CD14-positive monocyte (primary cell): ENCODE measurements around the gene ANKIB1. TPM values are rescaled to one million over a fixed set of nuclear protein-coding genes. Genes with fewer than 3 reads are reported as not detected.

Source experiments
- DNase-seq, 3 donors: peaks; one replicate each; pipeline ENCODE4 v3.0.0-alpha.2; 2011 to 2022
- H2AFZ ChIP-seq: 2 replicates; pipeline ENCODE4 v1.6.0; 2012; ENCODE audit warnings: mild to moderate bottlenecking, low read depth, low read length, inconsistent platforms; ENCODE audit not compliant: insufficient read depth, poor library complexity, severe bottlenecking
- H3K27ac ChIP-seq, 2 donors: 1 replicate in 1 of 2; 2 replicates in 1 of 2; pipeline ENCODE4 v1.5.1; 2012 to 2013; ENCODE audit warnings: low read length in 2 of 2, control low read depth in 1 of 2, inconsistent platforms in 1 of 2, low read depth in 1 of 2, mild to moderate bottlenecking in 1 of 2
- H3K27me3 ChIP-seq, 2 donors: one replicate each; pipeline versions ENCODE4 v1.6.0 to v1.6.1; 2011 to 2013; ENCODE audit warnings: low read length in 2 of 2; ENCODE audit not compliant: control insufficient read depth in 2 of 2, insufficient read depth in 2 of 2
- H3K36me3 ChIP-seq, 2 donors: replicated peaks in 1 of 2; 1 replicate in 1 of 2; 2 replicates in 1 of 2; pipeline versions ENCODE4 v1.5.1 to v1.6.1; 2012 to 2013; ENCODE audit warnings: low read length in 2 of 2, control low read depth in 1 of 2, inconsistent platforms in 1 of 2, mild to moderate bottlenecking in 1 of 2; ENCODE audit not compliant: insufficient read depth in 2 of 2, control insufficient read depth in 1 of 2
- H3K4me1 ChIP-seq, 2 donors: 1 replicate in 1 of 2; 2 replicates in 1 of 2; pipeline versions ENCODE4 v1.5.1 to v1.6.1; 2012 to 2013; ENCODE audit warnings: low read length in 2 of 2, control low read depth in 1 of 2, inconsistent platforms in 1 of 2, mild to moderate bottlenecking in 1 of 2, moderate library complexity in 1 of 2; ENCODE audit not compliant: insufficient read depth in 2 of 2, control insufficient read depth in 1 of 2
- H3K4me2 ChIP-seq: replicated peaks from 2 replicates; pipeline ENCODE3; 2012; ENCODE audit warnings: low read length, moderate library complexity, mild to moderate bottlenecking; ENCODE audit not compliant: poor library complexity, severe bottlenecking; ENCODE audit errors: extremely low read depth
- H3K4me3 ChIP-seq, 3 experiments: fragments of 200-600 bp in 1 of 3; sonication (generic) in 1 of 3; replicated peaks in 1 of 3; 1 replicate in 2 of 3; 2 replicates in 1 of 3; pipeline ENCODE4 v1.5.1; 2011 to 2013; ENCODE audit warnings: low read length in 3 of 3, mild to moderate bottlenecking in 3 of 3, control low read depth in 2 of 3, low read depth in 2 of 3, inconsistent platforms in 1 of 3, moderate library complexity in 1 of 3
- H3K79me2 ChIP-seq: 2 replicates; pipeline ENCODE4 v1.6.0; 2012; ENCODE audit warnings: mild to moderate bottlenecking, control low read depth, inconsistent platforms, low read length, moderate library complexity; ENCODE audit not compliant: insufficient read depth
- H3K9ac ChIP-seq: 2 replicates; pipeline ENCODE4 v1.6.0; 2017; ENCODE audit warnings: low read length, mild to moderate bottlenecking; ENCODE audit not compliant: insufficient read depth, poor library complexity, severe bottlenecking
- H3K9me3 ChIP-seq, 2 donors: replicated peaks in 1 of 2; 1 replicate in 1 of 2; 2 replicates in 1 of 2; pipeline versions ENCODE4 v1.5.1 to v1.6.1; 2012 to 2013; ENCODE audit warnings: low read length in 2 of 2, control low read depth in 1 of 2; ENCODE audit not compliant: control insufficient read depth in 1 of 2, insufficient read depth in 1 of 2
- H4K20me1 ChIP-seq: 2 replicates; pipeline ENCODE4 v1.6.0; 2012; ENCODE audit warnings: mild to moderate bottlenecking, low read length, control low read depth, moderate library complexity; ENCODE audit not compliant: insufficient read depth
- H3K27ac Mint-ChIP-seq, 7 donors: one replicate each; pipeline ENCODE4 v1.8.0; 2020; ENCODE audit warnings: mild to moderate bottlenecking in 7 of 7, mixed read lengths in 7 of 7, moderate library complexity in 6 of 7, inconsistent platforms in 2 of 7
- H3K27me3 Mint-ChIP-seq, 3 donors: one replicate each; pipeline ENCODE4 v1.8.0; 2021 to 2022; ENCODE audit warnings: low read depth in 3 of 3, mild to moderate bottlenecking in 3 of 3, mixed read lengths in 3 of 3, moderate library complexity in 3 of 3, inconsistent platforms in 1 of 3
- H3K36me3 Mint-ChIP-seq, 2 donors: one replicate each; pipeline ENCODE4 v1.8.0; 2020; ENCODE audit warnings: mixed read lengths in 2 of 2, inconsistent platforms in 1 of 2, mild to moderate bottlenecking in 1 of 2
- H3K4me1 Mint-ChIP-seq: one replicate; pipeline ENCODE4 v1.8.0; 2020; ENCODE audit warnings: mild to moderate bottlenecking, mixed read lengths
- H3K4me3 Mint-ChIP-seq, 2 donors: one replicate each; pipeline ENCODE4 v1.8.0; 2020; ENCODE audit warnings: mild to moderate bottlenecking in 2 of 2, mixed read lengths in 2 of 2, moderate library complexity in 1 of 2
- H3K9me3 Mint-ChIP-seq, 7 donors: one replicate each; pipeline ENCODE4 v1.8.0; 2020 to 2022; ENCODE audit warnings: mixed read lengths in 7 of 7, mild to moderate bottlenecking in 6 of 7, moderate library complexity in 6 of 7, inconsistent platforms in 2 of 7
- WGBS: methylation state at CpG from one replicate; pipeline ENCODE4 v1.1.5; 2013; ENCODE audit warnings: missing lambda C conversion rate; ENCODE audit not compliant: insufficient coverage; 5-methylcytosine and 5-hydroxymethylcytosine counted together
- intact Hi-C, 2 donors: fragments of 100-400 bp; cut with micrococcal nuclease; formaldehyde crosslinking; loops; one replicate each; pipeline versions ENCODE4 v1.15.0 to v1.15.1; 2023
- polyA plus RNA-seq, 3 donors: library from polyadenylated mRNA; depleted of rRNA in 1 of 3; unstranded in 2 of 3; stranded (reverse) in 1 of 3; fragments of 300-500 nt in 2 of 3; fragments of >200 nt in 1 of 3; fragmentation: Illumina TruSeq in 2 of 3; gene quantifications; 1 replicate in 2 of 3; 2 replicates in 1 of 3; pipeline ENCODE4 v1.2.3, GENCODE V29; 2012 to 2021
- TF ChIP-seq, protein P1 (sequence below): fragments of 200-600 bp; IDR thresholded peaks from one replicate; pipeline ENCODE4 v1.8.0; 2022; ENCODE audit warnings: antibody characterized with exemption, mild to moderate bottlenecking

Gene ANKIB1
- polyA plus RNA-seq, 3 donors, result 4.8 to 16.8 (median 5.7) TPM

- Mint-ChIP-seq H3K27me3 (no peaks in the 10 kb centered on the region), H3K4me1 (no peaks in the 10 kb centered on the region), H3K4me3 (no peak overlapping the region), H3K36me3 (peaks cover 84 to 90% of the 10 kb centered on the region in 2 donors), H3K9me3 (peaks cover 11 to 16% (median 13%) of the 10 kb centered on the region in 7 donors), H3K27ac (no peak overlapping the region)
- intact Hi-C loops, result no loop called here
- TF ChIP-seq, protein P1, sequence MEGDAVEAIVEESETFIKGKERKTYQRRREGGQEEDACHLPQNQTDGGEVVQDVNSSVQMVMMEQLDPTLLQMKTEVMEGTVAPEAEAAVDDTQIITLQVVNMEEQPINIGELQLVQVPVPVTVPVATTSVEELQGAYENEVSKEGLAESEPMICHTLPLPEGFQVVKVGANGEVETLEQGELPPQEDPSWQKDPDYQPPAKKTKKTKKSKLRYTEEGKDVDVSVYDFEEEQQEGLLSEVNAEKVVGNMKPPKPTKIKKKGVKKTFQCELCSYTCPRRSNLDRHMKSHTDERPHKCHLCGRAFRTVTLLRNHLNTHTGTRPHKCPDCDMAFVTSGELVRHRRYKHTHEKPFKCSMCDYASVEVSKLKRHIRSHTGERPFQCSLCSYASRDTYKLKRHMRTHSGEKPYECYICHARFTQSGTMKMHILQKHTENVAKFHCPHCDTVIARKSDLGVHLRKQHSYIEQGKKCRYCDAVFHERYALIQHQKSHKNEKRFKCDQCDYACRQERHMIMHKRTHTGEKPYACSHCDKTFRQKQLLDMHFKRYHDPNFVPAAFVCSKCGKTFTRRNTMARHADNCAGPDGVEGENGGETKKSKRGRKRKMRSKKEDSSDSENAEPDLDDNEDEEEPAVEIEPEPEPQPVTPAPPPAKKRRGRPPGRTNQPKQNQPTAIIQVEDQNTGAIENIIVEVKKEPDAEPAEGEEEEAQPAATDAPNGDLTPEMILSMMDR, result no peak
- no CpG with 5 or more reads among the region's 1 CpG for WGBS
- no peak overlapping the region for H3K27ac ChIP-seq
- no peak for DNase-seq
- peaks cover 74 to 100% of the 10 kb centered on the region in 2 donors for H3K36me3 ChIP-seq
- no peaks in the 10 kb centered on the region for H3K27me3 ChIP-seq
- H2AFZ ChIP-seq, result no peak overlapping the region
- H3K4me3 ChIP-seq, result no peak overlapping the region
- no peaks in the 10 kb centered on the region for H3K79me2 ChIP-seq
- no peak overlapping the region for H3K9ac ChIP-seq
- peaks cover 6 to 9% of the 10 kb centered on the region in 2 donors for H3K9me3 ChIP-seq
- H3K4me1 ChIP-seq, result no peaks in the 10 kb centered on the region
- H4K20me1 ChIP-seq, result no peaks in the 10 kb centered on the region
- H3K4me2 ChIP-seq, result no peak overlapping the region
Measured at GRCh38 chr7:92206672-92207071, 39.1 kb upstream of the ANKIB1 start.

DNA sequence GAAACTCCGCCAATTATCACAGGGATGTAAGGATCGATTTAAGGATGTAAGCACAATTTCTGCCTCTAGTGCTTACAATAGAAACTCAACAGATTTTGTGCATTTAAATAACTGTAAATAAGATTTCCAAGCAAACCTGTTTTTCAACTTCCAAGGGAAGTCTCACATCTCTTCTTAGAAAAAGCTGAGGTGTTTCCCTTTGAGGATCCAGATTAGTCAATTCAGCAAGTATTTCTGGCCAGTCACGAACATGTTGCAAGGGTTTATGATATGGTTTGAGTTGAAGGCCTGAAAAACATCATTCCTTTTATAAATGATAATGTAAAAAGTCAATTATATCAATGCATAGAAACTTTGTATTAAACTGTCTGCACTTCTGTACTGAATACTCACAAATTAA, 24.0 kb upstream of the ANKIB1 start:
- Histone ChIP-seq H3K4me2 (no peak overlapping the region), H3K9me3 (no peaks in the 10 kb centered on the region), H3K36me3 (peaks cover 95 to 98% of the 10 kb centered on the region in 2 donors), H3K4me3 (no peak overlapping the region), H3K79me2 (no peaks in the 10 kb centered on the region), H4K20me1 (no peaks in the 10 kb centered on the region), H3K4me1 (no peaks in the 10 kb centered on the region), H2AFZ (no peak overlapping the region), H3K9ac (no peak overlapping the region), H3K27me3 (no peaks in the 10 kb centered on the region), H3K27ac (no peak overlapping the region)
- no peaks in the 10 kb centered on the region for H3K9me3 Mint-ChIP-seq
- no peaks in the 10 kb centered on the region for H3K27me3 Mint-ChIP-seq
- H3K4me3 Mint-ChIP-seq, result no peak overlapping the region
- H3K4me1 Mint-ChIP-seq, result no peaks in the 10 kb centered on the region
- H3K36me3 Mint-ChIP-seq, result peaks cover 70 to 80% of the 10 kb centered on the region in 2 donors
- no peak overlapping the region for H3K27ac Mint-ChIP-seq
- TF ChIP-seq, protein P1, result no peak
- no CpG with 5 or more reads among the region's 3 CpGs for WGBS
- intact Hi-C loops, result no loop called here
- no peak for DNase-seq
